Measurements from ENCODE around the gene PPM1B. TPM values are rescaled to one million over a fixed set of nuclear protein-coding genes. Genes with fewer than 3 reads are reported as not detected.
"Not testable (repeated sequence)": the region's sequence is repeated elsewhere in the genome, so short reads cannot be mapped to it uniquely, and the experiment has no call there.

The PPM1B gene
- polyA plus RNA-seq: 10 to 100 TPM; 17.2 to 31.6 (median 24.5) TPM

DNA sequence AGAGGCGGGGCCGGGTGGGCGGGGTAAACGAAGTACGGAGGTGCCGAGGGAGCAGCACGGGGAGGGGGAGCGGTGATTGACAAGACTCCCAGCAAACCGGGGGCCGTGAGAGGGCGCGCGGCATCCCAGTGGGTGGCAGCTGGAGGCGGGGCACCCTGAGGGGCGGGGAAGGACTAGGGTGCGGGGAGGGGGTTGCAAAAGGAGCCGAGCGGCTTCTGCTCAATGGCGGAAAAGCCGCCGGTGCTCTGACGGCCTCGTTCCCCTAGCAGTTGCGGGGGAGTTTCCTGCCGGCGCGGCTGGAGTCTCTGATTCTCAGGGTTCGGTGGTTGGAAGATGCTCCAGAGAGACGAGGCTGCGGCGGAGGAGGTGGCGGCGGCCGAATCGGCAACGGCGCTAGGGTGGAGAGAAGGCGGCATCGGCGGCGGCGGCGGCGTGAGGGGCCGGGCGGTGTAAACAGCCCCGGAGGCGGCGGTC, at the start of gene PPM1B:
PPM1B (plus strand) TSS at position 195 of the 474 bp plus-strand sequence. CDS start 32,325 bp downstream, outside the sequence.
- peak within 1 kb of the TSS; percentile 71 for H3K27ac ChIP-seq (ENCODE audit: low read depth, low read length)
- WGBS, 3 donors: 0 to 1% (median 0%) methylated on average over 37 to 49 of the region's 49 CpGs

- H3K27ac ChIP-seq (ENCODE audit: low read depth, low read length): no peak overlapping the region
Measured at GRCh38 chr2:44119878-44120277, 48.8 kb upstream of the PPM1B start.

- no peak overlapping the region for H3K27ac ChIP-seq (ENCODE audit: low read depth, low read length)
- 31 to 70% (median 43%) methylated on average over 2 of the region's 2 CpGs for WGBS, 3 donors
Measured at GRCh38 chr2:44120428-44120827, 48.2 kb upstream of the PPM1B start.

DNA sequence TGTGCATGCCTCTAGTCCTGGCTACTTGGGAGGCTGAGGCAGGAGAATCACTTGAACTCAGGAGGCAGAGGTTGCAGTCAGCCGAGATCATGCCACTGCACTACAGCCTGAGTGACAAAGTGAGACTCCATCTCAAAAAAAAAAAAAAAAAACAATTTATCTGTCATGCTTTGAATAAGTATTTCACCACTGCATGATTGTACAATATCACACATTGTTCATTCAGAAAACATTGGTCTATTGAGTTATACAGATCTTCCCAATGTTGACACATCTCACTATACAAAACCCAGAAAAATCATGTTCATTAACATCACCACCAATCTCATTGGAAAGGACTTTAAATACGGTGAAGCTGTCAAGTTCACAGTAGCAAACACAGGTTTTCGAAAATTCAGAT, 46.8 kb upstream of the PPM1B start:
- WGBS, 3 donors: 83 to 90% (median 89%) methylated on average over 3 of the region's 3 CpGs
- H3K27ac ChIP-seq (ENCODE audit: low read depth, low read length): no peak overlapping the region

- H3K27ac ChIP-seq (ENCODE audit: low read depth, low read length): no peak overlapping the region
- WGBS, 3 donors: 90 to 92% (median 91%) methylated on average over 5 of the region's 5 CpGs
Measured at GRCh38 chr2:44124500-44124899, 44.2 kb upstream of the PPM1B start.

GRCh38 chr2:44126106-44126797, 42.4 kb upstream of the PPM1B start:
- H3K27ac ChIP-seq (ENCODE audit: low read depth, low read length): no peak overlapping the region
- 46 to 54% (median 48%) methylated on average over 5 of the region's 5 CpGs for WGBS, 3 donors

- no peak overlapping the region for H3K27ac ChIP-seq (ENCODE audit: low read depth, low read length)
- WGBS, 3 donors: 69 to 81% (median 71%) methylated on average over 4 of the region's 4 CpGs
Measured at GRCh38 chr2:44130441-44130840, 38.2 kb upstream of the PPM1B start.

DNA sequence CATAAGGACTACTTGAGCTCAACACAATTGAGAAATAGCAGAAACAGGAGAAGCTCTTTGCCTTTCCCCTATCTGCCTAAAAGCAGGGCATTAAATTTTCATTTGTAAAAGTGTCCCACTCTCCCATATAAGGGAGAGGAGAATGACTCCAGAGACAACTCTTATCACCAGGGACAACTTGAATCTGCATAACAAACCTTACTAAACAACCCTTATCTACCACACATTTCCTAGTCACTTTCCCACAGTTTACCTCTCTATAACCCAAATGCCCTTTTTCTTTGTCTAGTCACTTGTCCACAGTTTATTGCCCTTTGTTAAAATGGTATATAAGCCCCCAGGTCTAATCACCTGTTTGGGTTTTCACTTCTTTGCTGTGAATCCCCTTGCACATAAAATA, 37.5 kb upstream of the PPM1B start:
- H3K27ac ChIP-seq (ENCODE audit: low read depth, low read length): no peak overlapping the region

DNA sequence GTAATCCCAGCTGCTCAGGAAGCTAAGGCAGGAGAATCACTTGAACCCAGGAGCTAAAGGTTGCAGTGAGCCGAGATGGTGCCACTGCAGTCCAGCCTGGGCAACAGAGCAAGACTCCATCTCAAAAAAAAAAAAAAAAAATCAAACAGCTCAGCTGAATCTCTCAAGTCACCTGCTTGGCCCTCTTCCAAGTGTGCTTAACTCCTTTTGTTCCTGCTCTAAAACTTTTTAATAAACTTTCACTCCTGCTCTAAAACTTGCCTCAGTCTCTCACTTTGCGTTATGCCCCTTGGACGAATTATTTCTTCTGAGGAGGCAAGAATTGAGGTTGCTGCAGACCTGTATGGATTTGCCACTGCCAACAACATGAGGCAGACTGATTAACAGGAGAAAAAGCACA, 35.1 kb upstream of the PPM1B start:
- not testable (repeated sequence) for H3K27ac ChIP-seq (ENCODE audit: low read depth, low read length)
- WGBS, 3 donors: 92 to 96% (median 93%) methylated on average over 3 of the region's 3 CpGs

GRCh38 chr2:44134848-44135247, 33.8 kb upstream of the PPM1B start:
- 91 to 96% (median 95%) methylated on average over 1 of the region's 1 CpG for WGBS, 3 donors
- no peak overlapping the region for H3K27ac ChIP-seq (ENCODE audit: low read depth, low read length)

DNA sequence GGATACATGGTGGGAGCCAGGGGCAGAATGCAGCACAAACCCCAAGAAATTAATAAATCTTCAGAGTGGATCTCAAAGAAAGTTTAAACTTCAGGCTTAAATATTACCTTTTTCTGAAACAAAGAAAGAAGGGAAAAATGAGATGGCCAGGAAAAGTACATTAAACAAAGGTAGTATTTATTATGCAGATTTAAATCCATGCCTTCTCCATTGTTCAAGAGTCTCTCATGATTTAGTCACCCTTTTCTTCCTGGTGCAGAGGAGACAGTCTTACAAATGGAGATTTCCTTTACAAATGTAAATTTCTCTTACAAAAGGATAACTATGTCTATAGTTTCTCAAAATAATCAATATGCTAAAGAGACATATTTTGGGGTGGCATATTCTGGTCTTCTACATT, 33.4 kb upstream of the PPM1B start:
- no peak overlapping the region for H3K27ac ChIP-seq (ENCODE audit: low read depth, low read length)

- H3K27ac ChIP-seq (ENCODE audit: low read depth, low read length): no peak overlapping the region
- 45 to 61% (median 50%) methylated on average over 2 of the region's 2 CpGs for WGBS, 3 donors
Measured at GRCh38 chr2:44135771-44136170, 32.9 kb upstream of the PPM1B start.

DNA sequence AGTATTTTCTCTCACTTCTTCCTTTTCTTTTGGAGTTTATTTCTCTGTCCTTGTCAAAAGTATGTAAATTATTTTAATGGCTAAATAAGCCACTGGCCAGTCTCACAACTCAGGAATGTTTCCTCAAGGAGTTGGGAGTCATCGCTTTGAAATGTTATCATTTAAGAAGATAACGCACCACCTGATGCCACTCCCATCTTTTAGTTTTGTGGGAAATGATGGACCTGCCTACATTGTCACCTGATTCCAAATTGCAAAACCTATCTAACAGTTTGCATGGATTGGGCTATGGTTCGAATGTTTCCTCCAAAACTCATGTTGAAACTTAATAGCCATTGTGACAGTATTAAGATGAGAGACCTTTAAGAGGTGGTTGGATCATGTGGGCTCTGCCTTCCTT, 32.4 kb upstream of the PPM1B start:
- WGBS, 3 donors: 40 to 62% (median 57%) methylated on average over 3 of the region's 3 CpGs
- no peak overlapping the region for H3K27ac ChIP-seq (ENCODE audit: low read depth, low read length)

GRCh38 chr2:44137048-44137447, 31.6 kb upstream of the PPM1B start:
- H3K27ac ChIP-seq (ENCODE audit: low read depth, low read length): no peak overlapping the region
- 87 to 96% (median 95%) methylated on average over 4 of the region's 4 CpGs for WGBS, 3 donors

- WGBS, 3 donors: 73 to 92% (median 74%) methylated on average over 4 of the region's 4 CpGs
- no peak overlapping the region for H3K27ac ChIP-seq (ENCODE audit: low read depth, low read length)
Measured at GRCh38 chr2:44137872-44138551, 30.7 kb upstream of the PPM1B start.

GRCh38 chr2:44139741-44140140, 28.9 kb upstream of the PPM1B start:
- H3K27ac ChIP-seq (ENCODE audit: low read depth, low read length): no peak overlapping the region
- WGBS, 3 donors: 71 to 90% (median 79%) methylated on average over 1 of the region's 1 CpG

DNA sequence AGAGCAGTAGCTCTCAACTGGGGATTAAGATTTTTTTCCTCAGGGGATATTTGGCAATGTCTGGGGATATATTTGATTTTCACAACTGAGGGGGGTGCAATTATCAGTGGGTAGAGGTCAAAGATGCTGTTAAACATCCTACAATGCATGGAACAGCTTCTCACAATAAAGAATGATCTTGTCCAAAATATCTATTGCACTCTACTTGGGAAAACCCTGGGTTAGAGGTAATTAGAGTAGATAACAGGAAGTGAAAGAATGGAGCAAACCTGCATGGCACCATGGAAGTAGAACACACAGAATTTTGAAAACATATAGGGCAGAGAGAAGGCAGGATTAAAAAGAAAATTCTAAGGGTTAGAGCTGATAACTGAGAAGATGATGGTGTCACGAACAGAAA, 26.4 kb upstream of the PPM1B start:
- 88 to 94% (median 92%) methylated on average over 1 of the region's 1 CpG for WGBS, 3 donors

DNA sequence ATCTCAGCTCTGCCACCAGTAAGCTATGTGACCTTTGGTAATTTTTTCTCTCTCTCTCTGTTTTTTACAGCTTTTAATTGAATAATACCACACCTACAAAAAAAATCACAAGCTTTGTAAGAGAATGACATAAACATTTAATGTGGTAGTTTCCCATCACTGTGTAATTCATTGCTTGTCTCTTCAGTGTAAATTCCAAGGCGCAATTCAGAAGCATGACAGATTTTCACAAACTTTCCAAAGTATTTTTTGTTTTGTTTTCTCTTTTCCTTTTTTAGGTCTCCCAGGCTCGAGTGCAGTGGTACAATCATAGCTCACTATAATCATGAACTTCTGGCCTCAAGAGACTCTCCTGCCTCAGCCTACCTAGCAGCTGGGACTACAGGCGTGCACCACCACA, 25.0 kb upstream of the PPM1B start:
- no peak overlapping the region for H3K27ac ChIP-seq (ENCODE audit: low read depth, low read length)

More for the DNA sequence above, 26.4 kb upstream of the PPM1B start:
- no peak overlapping the region for H3K27ac ChIP-seq (ENCODE audit: low read depth, low read length)

DNA sequence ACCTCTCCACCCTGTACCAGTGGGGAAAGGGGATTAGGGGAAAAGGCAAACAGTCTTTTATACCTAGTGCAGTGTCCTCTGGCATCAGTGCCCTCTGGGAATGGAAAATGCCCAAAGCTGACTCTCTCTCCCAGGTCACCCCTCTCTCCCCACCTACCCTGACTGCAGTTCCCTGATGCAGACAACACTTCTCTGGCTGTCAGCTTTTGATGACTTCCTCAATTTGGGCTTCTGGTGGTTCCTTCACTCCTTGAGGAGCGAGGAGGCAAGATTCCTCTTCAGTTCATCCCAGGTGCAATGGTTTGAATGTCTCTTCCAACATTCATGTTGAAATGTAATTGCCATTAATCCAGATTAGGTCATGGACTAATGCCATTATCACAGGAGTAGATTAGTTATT, 19.7 kb upstream of the PPM1B start:
- no peak overlapping the region for H3K27ac ChIP-seq (ENCODE audit: low read depth, low read length)
- 39 to 80% (median 56%) methylated on average over 1 of the region's 1 CpG for WGBS, 3 donors

More for the DNA sequence above, 25.0 kb upstream of the PPM1B start:
- 79% methylated on average over 3 of the region's 3 CpGs for WGBS, 3 donors

- no peak overlapping the region for H3K27ac ChIP-seq (ENCODE audit: low read depth, low read length)
- 85 to 92% (median 86%) methylated on average over 3 of the region's 3 CpGs for WGBS, 3 donors
Measured at GRCh38 chr2:44150473-44150872, 18.2 kb upstream of the PPM1B start.

Data from adipose tissue (tissue), 3 donors.